H9 (cell line): ENCODE results near the gene DPEP2. TPM values are rescaled to one million over a fixed set of nuclear protein-coding genes. Genes with fewer than 3 reads are reported as not detected.
"Not testable (repeated sequence)": the region's sequence is repeated elsewhere in the genome, so short reads cannot be mapped to it uniquely, and the experiment has no call there.

Source experiments
- DNase-seq: peaks from one replicate; pipeline ENCODE4 v3.0.0-alpha.2; 2017
- H2AFZ ChIP-seq: one replicate; pipeline ENCODE4 v1.6.1; 2013; ENCODE audit warnings: mild to moderate bottlenecking, low read length, control low read depth, moderate library complexity
- H2AK5ac ChIP-seq: 2 replicates; pipeline ENCODE4 v1.6.1; 2013; ENCODE audit warnings: low read length, control low read depth, mixed read lengths; ENCODE audit not compliant: insufficient read length
- H2BK120ac ChIP-seq: one replicate; pipeline ENCODE4 v1.6.1; 2013; ENCODE audit warnings: low read depth, mild to moderate bottlenecking, low read length, control low read depth, inconsistent platforms; ENCODE audit not compliant: poor library complexity, severe bottlenecking
- H2BK12ac ChIP-seq: 2 replicates; pipeline ENCODE4 v1.6.1; 2013; ENCODE audit warnings: low read length, control low read depth, mixed read lengths, low read depth; ENCODE audit not compliant: insufficient read length
- H2BK15ac ChIP-seq: 2 replicates; pipeline ENCODE4 v1.6.1; 2013; ENCODE audit warnings: low read depth, low read length, control low read depth
- H2BK20ac ChIP-seq: one replicate; pipeline ENCODE4 v1.6.1; 2013; ENCODE audit warnings: low read depth, mild to moderate bottlenecking, low read length, control low read depth, inconsistent platforms; ENCODE audit not compliant: poor library complexity, severe bottlenecking
- H2BK5ac ChIP-seq: 2 replicates; pipeline ENCODE4 v1.6.1; 2013; ENCODE audit warnings: low read length, control low read depth, mixed read lengths; ENCODE audit not compliant: insufficient read length
- H3K14ac ChIP-seq: 2 replicates; pipeline ENCODE4 v1.6.1; 2013; ENCODE audit warnings: low read length, control low read depth; ENCODE audit not compliant: insufficient read depth
- H3K18ac ChIP-seq: 2 replicates; pipeline ENCODE4 v1.6.1; 2013; ENCODE audit warnings: low read depth, mild to moderate bottlenecking, mixed read lengths, low read length, control low read depth; ENCODE audit not compliant: insufficient read length
- H3K23ac ChIP-seq: 2 replicates; pipeline ENCODE4 v1.6.1; 2013; ENCODE audit warnings: low read length, control low read depth, mixed read lengths, low read depth; ENCODE audit not compliant: insufficient read length
- H3K23me2 ChIP-seq: 2 replicates; pipeline ENCODE4 v1.6.1; 2013; ENCODE audit warnings: low read depth, mild to moderate bottlenecking, mixed read lengths, low read length, control low read depth; ENCODE audit not compliant: insufficient read length, poor library complexity, severe bottlenecking
- H3K27ac ChIP-seq: 2 replicates; pipeline ENCODE4 v1.5.1; 2013; ENCODE audit warnings: low read length, control low read depth, mixed read lengths, low read depth; ENCODE audit not compliant: insufficient read length
- H3K27me3 ChIP-seq: 2 replicates; pipeline ENCODE4 v1.6.1; 2013; ENCODE audit warnings: low read length, control low read depth, inconsistent platforms; ENCODE audit not compliant: insufficient read depth
- H3K4ac ChIP-seq: 2 replicates; pipeline ENCODE4 v1.6.1; 2013; ENCODE audit warnings: low read depth, mild to moderate bottlenecking, control low read depth, inconsistent platforms, low read length, moderate library complexity
- H3K4me1 ChIP-seq: 2 replicates; pipeline ENCODE4 v1.6.1; 2013; ENCODE audit warnings: low read length, control low read depth, inconsistent platforms; ENCODE audit not compliant: insufficient read depth
- H3K4me2 ChIP-seq: 2 replicates; pipeline ENCODE4 v1.6.1; 2013; ENCODE audit warnings: low read length, control low read depth, mixed read lengths; ENCODE audit not compliant: insufficient read length, insufficient read depth
- H3K56ac ChIP-seq: 2 replicates; pipeline ENCODE4 v1.6.1; 2013; ENCODE audit warnings: low read depth, mild to moderate bottlenecking, mixed read lengths, low read length, control low read depth; ENCODE audit not compliant: insufficient read length
- H3K79me1 ChIP-seq: 2 replicates; pipeline ENCODE4 v1.6.1; 2013; ENCODE audit warnings: low read depth, mild to moderate bottlenecking, moderate library complexity, low read length, control low read depth, inconsistent platforms; ENCODE audit not compliant: insufficient read depth, poor library complexity, severe bottlenecking
- H3K79me2 ChIP-seq: 2 replicates; pipeline ENCODE4 v1.6.1; 2013; ENCODE audit warnings: low read length, control low read depth, inconsistent platforms; ENCODE audit not compliant: insufficient read depth
- H3K9ac ChIP-seq: 2 replicates; pipeline ENCODE4 v1.6.1; 2013; ENCODE audit warnings: low read length, control low read depth, mixed read lengths; ENCODE audit not compliant: insufficient read length; ENCODE audit errors: extremely low read depth
- H3K9me3 ChIP-seq: one replicate; pipeline ENCODE4 v1.6.1; 2013; ENCODE audit warnings: low read depth, low read length, inconsistent platforms; ENCODE audit not compliant: control insufficient read depth
- H3T11ph ChIP-seq: one replicate; pipeline ENCODE4 v1.6.1; 2013; ENCODE audit warnings: mild to moderate bottlenecking, low read length, control low read depth, inconsistent platforms
- H4K20me1 ChIP-seq: one replicate; pipeline ENCODE4 v1.6.1; 2013; ENCODE audit not compliant: control insufficient read depth, insufficient read length, insufficient read depth
- H4K5ac ChIP-seq: 2 replicates; pipeline ENCODE4 v1.6.1; 2013; ENCODE audit warnings: low read depth, mild to moderate bottlenecking, mixed read lengths, low read length, control low read depth; ENCODE audit not compliant: insufficient read length
- H4K8ac ChIP-seq: replicated peaks from 2 replicates; pipeline ENCODE4 v1.6.1; 2013; ENCODE audit warnings: low read length, control low read depth, mixed read lengths, low read depth; ENCODE audit not compliant: insufficient read length
- H4K91ac ChIP-seq: 2 replicates; pipeline ENCODE4 v1.6.1; 2013; ENCODE audit warnings: low read depth, mild to moderate bottlenecking, moderate library complexity, mixed read lengths, low read length, control low read depth; ENCODE audit not compliant: insufficient read length
- H3K27ac Mint-ChIP-seq, 3 experiments: 2 replicates in 2 of 3; 3 replicates in 1 of 3; pipeline ENCODE4 v1.8.0; 2020 to 2021; ENCODE audit warnings: mixed read lengths in 3 of 3, mild to moderate bottlenecking in 1 of 3, moderate library complexity in 1 of 3
- H3K27me3 Mint-ChIP-seq: 2 replicates; pipeline ENCODE4 v1.8.0; 2021; ENCODE audit warnings: low read depth, mild to moderate bottlenecking, moderate library complexity, mixed read lengths
- H3K36me3 Mint-ChIP-seq, 3 experiments: 2 replicates in 2 of 3; 3 replicates in 1 of 3; pipeline ENCODE4 v1.8.0; 2020 to 2021; ENCODE audit warnings: low read depth in 3 of 3, mixed read lengths in 3 of 3; ENCODE audit not compliant: insufficient read depth in 1 of 3
- H3K4me1 Mint-ChIP-seq, 2 experiments: 2 replicates each; pipeline ENCODE4 v1.8.0; 2020; ENCODE audit warnings: mixed read lengths in 2 of 2
- H3K4me3 Mint-ChIP-seq, 2 experiments: 2 replicates in 1 of 2; 3 replicates in 1 of 2; pipeline ENCODE4 v1.8.0; 2020 to 2021; ENCODE audit warnings: mild to moderate bottlenecking in 2 of 2, mixed read lengths in 2 of 2, moderate library complexity in 1 of 2
- H3K9me3 Mint-ChIP-seq, 2 experiments: 2 replicates in 1 of 2; 3 replicates in 1 of 2; pipeline ENCODE4 v1.8.0; 2020; ENCODE audit warnings: mild to moderate bottlenecking in 2 of 2, mixed read lengths in 2 of 2, moderate library complexity in 1 of 2
- CTCF ChIP-seq: fragments of 200-600 bp; sonication (generic); conservative IDR thresholded peaks from 3 replicates; pipeline ENCODE4 v1.8.0; 2021; ENCODE audit warnings: antibody characterized with exemption, mild to moderate bottlenecking
- WGBS: extraction: QIAGEN DNeasy Blood & Tissue Kit; methylation state at CpG from one replicate; pipeline ENCODE4 v1.1.7; 2013; ENCODE audit warnings: missing lambda C conversion rate, low lambda C conversion rate, mixed read lengths; ENCODE audit not compliant: insufficient read length; ENCODE audit errors: extremely low coverage; 5-methylcytosine and 5-hydroxymethylcytosine counted together
- total RNA-seq: library from RNA; stranded (reverse); gene quantifications from 2 replicates; pipeline ENCODE4 v1.2.1, GENCODE V29; 2021

Gene DPEP2
- total RNA-seq, 1 experiment from 2014 or later, result not detected

GRCh38 chr16:67939507-67940445, 59.5 kb downstream of the DPEP2 start:
- peaks cover 0 to 2% of the 10 kb centered on the region in 2 experiments; a peak in 2 of 5 replicates for H3K9me3 Mint-ChIP-seq
- Histone ChIP-seq H3K14ac (no peak overlapping the region), H3K79me1 (no peaks in the 10 kb centered on the region), H3T11ph (no peak overlapping the region), H2BK5ac (no peak overlapping the region), H2AFZ (no peak overlapping the region), H4K5ac (no peak overlapping the region), H4K20me1 (no peaks in the 10 kb centered on the region), H2BK20ac (no peak overlapping the region), H3K27me3 (no peaks in the 10 kb centered on the region), H3K56ac (no peak overlapping the region), H3K9ac (no peak overlapping the region), H2BK12ac (no peak overlapping the region), H3K4me2 (no peak overlapping the region), H3K9me3 (no peaks in the 10 kb centered on the region), H3K23me2 (peaks cover 15% of the 10 kb centered on the region), H3K4me1 (0 out of 2 replicates have a peak, but pooled peaks cover 3% of the 10 kb centered on the region), H2BK120ac (no peak overlapping the region), H3K27ac (no peak overlapping the region), H3K79me2 (no peaks in the 10 kb centered on the region), H3K4ac (no peak overlapping the region), H2AK5ac (no peak overlapping the region), H4K91ac (no peak overlapping the region), H3K23ac (no peak overlapping the region), H2BK15ac (no peak overlapping the region), H4K8ac (no peak overlapping the region), H3K18ac (no peak overlapping the region)
- peaks cover 4% of the 10 kb centered on the region for H3K27me3 Mint-ChIP-seq
- TF ChIP-seq CTCF, result no peak
- peaks cover 14 to 28% of the 10 kb centered on the region in 2 experiments for H3K4me1 Mint-ChIP-seq
- no CpG with 5 or more reads among the region's 33 CpGs for WGBS
- peaks cover 0 to 26% (median 1%) of the 10 kb centered on the region in 3 experiments; a peak in 4 of 7 replicates for H3K36me3 Mint-ChIP-seq
- no peak overlapping the region for H3K4me3 Mint-ChIP-seq
- no peak overlapping the region; a peak in 1 of 7 replicates for H3K27ac Mint-ChIP-seq
- no peak for DNase-seq

- H2AK5ac ChIP-seq, H3K79me1 ChIP-seq, H4K5ac ChIP-seq, H2BK5ac ChIP-seq, H2BK20ac ChIP-seq, H3K4ac ChIP-seq, H4K8ac ChIP-seq, H4K91ac ChIP-seq, H4K20me1 ChIP-seq, H3K79me2 ChIP-seq, H3K27me3 ChIP-seq, H3K27ac Mint-ChIP-seq, H3K4me1 ChIP-seq, H2BK15ac ChIP-seq, H2BK120ac ChIP-seq, H2AFZ ChIP-seq, H3K4me2 ChIP-seq, DNase-seq, H3K23ac ChIP-seq, H3T11ph ChIP-seq, H2BK12ac ChIP-seq, H3K18ac ChIP-seq, H3K9me3 Mint-ChIP-seq, H3K14ac ChIP-seq, H3K9ac ChIP-seq, H3K27ac ChIP-seq, H3K9me3 ChIP-seq, H3K56ac ChIP-seq: not testable (repeated sequence)
- H3K27me3 Mint-ChIP-seq, result peaks cover 10% of the 10 kb centered on the region
- H3K36me3 Mint-ChIP-seq, result peaks cover 0 to 31% (median 8%) of the 10 kb centered on the region in 3 experiments; a peak in 4 of 7 replicates
- H3K23me2 ChIP-seq, result peaks cover 18% of the 10 kb centered on the region
- peaks cover 25 to 26% of the 10 kb centered on the region in 2 experiments for H3K4me1 Mint-ChIP-seq
- H3K4me3 Mint-ChIP-seq, result peak overlapping the region in 1 of 2 experiments; percentile 100; a peak in 2 of 5 replicates
- whole genome bisulfite sequencing, result no CpG with 5 or more reads among the region's 5 CpGs
These were observed 61.6 kb downstream of the DPEP2 start for GRCh38 chr16:67937713-67938112.
